Stimulated activated CD4-positive, alpha-beta T cell treated with anti-CD3 and anti-CD28 coated beads, Interleukin-15, amount 100 ng/mL, for 1 hour (primary cell): ENCODE measurements around the gene SMIM38.
A peak's percentile ranks its signal among the peaks of the same experiment; 100 is the strongest.
"Not testable (repeated sequence)": the region's sequence is repeated elsewhere in the genome, so short reads cannot be mapped to it uniquely, and the experiment has no call there.

Experiments
- DNase-seq, 2 donors: peaks; one replicate each; pipeline ENCODE4 v3.0.0-alpha.2; 2020; ENCODE audit warnings: low read depth in 1 of 2, low spot score in 1 of 2

SMIM38 gene

DNA sequence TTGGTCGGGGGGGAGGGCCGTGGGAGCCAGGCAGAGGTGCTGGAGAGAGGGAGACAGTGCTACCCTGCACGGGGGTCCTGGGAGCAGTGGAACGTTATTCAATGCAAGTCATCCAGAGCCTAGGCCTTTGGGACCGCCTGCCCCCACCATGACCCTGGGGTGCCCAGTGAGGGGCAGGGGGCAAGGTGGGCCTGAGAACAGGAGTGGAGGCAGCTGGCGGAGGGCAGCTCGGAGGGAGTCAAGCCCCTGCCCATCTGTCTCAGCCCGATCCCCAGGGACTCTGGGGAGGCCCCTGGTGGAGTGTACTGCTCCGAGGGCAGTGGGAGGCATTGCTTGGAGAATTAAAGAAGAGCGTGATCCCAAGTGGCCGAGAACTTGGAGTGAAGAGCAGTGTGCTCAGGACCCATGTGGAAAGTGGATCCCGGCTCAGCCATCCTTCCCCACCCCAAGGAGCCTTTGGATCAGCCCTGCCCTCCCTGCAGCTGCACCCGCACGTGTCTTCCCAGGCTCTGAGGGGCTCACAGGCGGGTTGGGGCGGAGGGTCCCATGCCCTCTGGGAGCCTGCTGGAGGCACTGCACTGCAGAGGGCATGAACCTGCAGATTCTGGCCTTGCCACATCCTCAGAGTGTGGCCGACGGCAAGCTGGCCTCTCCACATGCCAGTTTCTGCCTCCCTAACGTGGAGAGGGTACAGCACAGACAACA lies 34.0 kb upstream of the SMIM38 start:
- no peak for DNase-seq

DNA sequence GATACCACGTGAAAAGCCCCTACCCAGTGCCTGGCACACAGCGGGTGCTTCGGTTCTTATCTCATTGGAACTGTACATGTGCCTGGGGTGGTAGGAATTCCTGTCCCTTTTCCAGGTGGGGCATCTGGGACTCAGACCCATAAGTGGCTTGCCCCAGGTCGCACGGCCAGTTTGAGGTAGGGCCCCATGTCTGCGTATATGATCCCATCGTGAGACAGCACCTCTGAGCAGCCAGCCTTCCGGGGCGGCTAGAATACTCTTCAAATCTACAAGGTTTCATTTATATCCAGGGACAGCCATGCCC lies 33.5 kb upstream of the SMIM38 start:
- no peak for DNase-seq

DNA sequence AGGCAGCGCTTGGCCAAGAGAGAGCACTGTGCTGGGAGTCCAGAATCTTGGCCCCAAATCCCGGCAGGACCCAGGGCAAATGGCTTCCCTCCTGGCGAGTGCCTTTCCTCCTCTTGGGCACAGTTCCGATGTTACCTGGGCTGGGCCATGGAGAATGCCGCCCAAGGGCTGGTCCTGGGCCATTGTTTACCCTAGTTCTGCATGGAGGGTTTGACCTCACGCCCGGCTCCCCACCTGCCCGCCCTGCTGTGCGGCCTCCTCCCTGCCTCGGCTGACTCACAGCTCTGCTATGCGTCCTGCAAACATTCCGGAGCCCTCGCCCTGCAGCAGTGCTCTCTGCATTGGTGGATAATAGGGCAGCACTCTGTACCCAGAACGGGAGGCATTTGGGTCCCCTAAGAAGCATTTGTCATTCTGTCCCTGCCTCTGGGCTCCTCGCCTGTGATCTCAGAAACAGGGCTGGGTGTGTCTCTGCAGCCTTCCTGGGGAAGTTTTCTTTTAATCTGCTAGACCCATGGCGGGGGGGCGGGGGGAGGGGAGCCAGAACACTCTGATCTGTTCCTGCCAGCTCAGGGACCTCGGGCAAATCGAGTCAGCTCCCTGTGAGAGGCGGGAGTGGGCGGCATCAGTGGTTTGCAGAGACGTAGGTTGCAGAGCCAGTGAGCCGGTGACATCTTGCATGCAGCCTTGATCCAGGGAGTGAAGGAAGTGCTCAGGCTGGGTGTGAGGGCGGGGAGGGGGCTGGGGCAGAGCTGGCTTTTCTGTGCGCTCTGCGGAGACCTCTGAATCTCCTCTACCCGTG lies 32.9 kb upstream of the SMIM38 start:
- peak in 1 of 2 donors; percentile 67 for DNase-seq

DNA sequence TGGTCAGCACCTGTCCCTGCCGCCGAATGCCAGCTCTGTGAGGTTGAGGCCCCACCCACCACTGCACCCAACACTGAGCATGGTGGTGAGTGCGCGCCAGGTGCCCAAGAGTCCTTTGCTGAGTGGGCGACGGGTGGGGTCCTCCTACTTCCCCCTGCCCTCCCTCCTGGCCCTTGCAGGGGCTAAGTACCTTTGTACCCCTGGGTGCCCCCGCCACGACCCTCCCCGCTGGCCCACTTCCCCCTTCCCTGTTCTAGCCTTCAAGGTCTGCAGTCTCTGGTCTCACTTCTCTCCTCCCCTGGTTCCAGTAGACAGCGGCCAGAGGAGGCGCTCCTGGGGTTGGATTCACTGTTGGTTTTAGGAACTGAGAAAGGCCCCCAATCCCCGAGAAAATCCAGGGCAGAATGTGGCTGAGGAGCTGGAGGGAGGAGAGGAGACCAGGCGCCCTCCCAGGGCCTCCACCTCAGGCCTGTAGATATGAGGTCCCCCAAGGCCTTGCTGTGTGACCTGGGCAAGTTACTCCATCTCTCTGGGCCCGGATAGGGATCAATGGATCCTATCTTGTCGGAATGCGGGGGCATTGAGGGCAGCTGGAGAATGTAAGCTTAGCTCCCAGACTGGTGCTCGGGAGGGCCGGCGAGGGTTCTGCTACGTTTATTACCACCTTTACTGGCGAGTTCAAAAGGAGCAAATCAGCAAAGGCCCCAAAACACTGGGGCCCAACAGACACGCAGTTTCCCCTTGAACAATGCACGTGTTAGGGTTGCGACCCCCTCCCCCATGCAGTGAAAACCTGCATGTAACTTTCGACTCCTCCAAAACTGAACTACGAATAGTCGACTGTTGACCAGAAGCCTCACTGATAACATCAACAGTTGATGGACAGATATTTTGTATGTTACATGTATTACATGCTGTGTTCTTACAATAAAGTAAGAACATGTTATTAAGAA lies 31.9 kb upstream of the SMIM38 start:
- DNase-seq = peak in 1 of 2 donors; percentile 12

DNA sequence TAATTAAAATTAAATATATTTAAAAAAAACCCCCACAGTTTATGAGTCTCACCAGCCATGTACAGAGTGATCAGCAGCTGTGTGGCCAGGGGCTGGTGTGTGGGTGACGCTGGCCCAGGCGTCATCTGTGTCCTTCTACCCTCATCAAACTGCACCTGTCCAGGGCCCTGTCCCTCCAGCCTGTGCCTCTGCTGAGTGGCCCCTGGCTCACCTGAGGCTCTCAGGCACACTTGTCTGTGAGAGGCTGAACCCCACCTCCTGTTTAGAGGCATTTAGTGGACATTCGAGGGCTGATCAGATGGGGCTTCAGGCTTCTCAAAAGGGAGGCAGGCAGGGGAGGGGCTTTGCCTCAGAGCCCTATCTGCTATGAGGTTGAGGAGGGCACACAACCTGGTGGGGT lies 29.9 kb upstream of the SMIM38 start:
- no peak for DNase-seq

DNA sequence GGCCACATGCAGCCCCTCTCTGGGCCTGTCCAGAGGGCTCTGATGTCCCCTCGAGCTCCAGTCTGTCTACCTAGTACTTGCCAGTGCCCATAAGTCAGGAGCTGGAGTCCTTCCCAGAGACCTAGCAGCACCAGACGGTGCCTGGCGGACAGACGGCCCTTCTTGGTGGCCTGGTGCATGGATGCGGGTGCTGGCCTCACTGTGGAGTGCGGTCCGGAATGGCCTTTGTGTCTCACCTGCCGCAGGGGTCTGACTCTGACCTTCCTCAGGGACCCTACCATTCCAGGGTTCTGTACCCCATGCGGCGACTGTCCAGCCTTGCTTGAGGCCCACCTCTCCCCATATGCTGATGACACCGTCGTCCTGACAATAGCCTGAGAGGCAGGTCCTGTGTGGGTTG lies 29.4 kb upstream of the SMIM38 start:
- no peak for DNase-seq

DNA sequence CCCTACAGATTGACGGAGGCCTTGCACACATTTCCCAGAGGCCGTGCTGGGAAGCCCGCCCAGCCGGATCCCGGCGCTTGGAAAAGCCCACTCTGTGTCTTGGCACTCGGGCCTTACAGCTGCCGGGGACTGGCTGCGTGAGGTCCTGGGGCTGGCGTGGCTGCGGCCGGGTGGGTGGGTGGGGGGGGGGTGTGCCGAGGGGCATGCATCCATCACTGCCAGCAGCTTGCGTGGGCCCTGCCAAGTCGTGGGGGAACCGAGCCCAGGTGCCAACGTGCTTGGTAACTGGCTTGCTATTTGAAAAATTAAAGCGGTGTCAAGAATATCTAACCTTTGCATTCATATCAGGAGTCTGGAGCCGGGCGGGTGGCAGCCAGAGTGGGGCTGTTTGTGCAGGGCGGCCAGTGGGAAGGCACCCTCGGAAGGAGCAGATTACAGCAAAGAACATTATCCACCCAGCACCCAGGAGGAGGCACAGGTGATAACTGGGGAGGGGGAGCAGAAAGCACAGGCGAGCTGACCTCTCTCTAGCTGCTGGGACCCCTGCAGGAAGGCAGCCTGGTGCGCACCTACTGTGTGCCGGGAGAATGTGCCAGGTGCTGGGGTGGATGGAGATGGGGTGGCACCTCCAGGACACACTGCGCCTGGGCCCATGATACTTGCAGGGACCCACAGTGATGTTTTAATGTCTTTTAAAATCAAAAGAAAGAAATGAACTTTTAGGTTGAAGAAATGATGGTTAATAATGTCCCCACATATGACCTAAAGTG lies 28.5 kb upstream of the SMIM38 start:
- DNase-seq = no peak

DNA sequence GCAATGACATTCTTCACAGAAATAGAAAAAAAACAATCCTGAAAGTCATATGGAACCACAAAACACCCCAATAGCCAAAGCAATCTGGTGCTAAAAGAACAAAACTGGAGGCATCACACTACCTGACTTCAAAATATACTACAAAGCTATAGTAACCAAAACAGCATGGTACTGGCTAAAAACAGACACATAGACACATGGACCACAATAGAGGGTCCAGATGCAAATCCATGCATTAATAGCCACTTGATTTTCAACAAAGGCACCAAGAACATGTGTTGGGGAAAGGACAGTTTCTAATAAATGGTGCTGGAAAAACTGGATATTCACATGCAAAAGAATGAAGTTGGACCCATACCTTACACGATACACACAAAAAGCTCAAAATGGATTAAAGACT lies 27.9 kb upstream of the SMIM38 start:
- DNase-seq = no peak

DNA sequence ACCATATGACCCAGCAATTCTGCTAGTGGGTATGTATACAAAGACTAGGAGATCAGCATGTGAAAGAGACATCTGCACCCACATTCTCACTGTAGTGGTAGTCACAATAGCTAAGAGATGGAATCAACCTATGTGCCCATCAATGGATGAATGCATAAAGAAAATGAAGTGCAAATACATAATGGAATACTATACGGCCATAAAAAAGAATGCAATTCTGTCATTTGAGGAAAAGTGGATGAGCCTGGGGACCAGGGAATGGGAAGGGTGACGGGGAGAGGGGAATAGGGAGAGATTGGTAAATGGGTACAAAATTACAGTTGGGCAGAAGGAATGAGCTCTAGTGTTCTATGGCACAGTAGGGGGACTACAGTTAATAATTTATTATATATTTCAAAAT lies 26.7 kb upstream of the SMIM38 start:
- no peak for DNase-seq

DNA sequence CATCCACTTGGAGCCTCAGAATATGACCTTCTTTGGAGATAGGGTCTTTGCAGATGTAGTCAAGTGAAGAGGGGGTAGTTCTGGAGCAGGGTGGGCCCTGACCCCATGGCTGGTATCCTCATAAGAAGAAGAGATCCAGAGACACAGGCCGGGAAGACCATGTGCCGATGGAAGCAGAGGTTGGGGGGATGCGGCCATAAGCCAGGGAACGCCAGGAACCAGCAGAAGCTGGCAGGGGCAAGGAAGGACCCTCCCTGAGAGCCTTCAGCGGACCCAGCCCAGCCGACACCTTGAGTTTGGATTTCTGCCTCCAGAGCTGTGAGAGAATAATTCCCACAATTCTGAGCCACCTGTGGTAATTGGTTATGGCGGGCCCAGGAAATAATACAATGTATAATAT lies 26.1 kb upstream of the SMIM38 start:
- DNase-seq = no peak

DNA sequence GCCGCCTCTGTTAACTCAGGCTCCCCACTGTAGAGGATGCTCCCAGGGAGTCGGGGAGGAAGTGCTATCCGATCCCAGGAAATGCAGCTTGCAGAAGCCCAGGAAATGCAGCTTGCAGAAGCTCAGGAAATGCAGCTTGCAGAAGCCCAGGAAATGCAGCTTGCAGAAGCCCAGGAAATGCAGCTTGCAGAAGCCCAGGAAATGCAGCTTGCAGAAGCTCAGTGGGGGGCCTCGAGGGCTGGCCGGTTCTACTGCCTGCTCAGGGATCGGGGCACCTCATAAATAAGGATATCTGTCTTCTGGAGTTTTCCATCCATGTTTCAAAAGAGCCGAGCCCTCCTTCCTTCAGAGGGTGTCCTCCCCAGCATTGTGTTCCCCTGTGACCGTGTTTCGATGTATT lies 25.1 kb upstream of the SMIM38 start:
- no peak for DNase-seq

DNA sequence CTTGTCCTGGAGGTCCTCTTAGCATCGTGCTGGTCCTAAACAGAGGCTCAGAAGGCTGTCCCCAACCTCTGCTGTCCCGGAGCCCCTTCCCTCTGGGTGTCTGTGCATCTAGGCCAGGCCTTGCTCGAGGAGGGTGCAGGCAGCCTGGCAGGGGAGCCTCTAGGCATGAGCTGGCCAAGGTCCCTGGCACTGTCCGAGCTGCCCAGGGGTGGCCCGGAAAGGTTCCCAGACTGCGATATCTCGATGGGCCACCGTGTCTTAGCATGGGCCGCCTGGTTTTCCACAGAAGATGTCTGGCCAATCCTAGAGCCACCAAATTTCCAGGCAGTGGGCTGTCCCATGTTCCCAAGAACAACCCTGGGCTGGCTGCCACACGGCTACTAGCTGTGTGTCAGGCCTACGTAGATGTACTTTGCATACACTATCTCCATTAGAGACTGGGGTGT lies 24.6 kb upstream of the SMIM38 start:
- DNase-seq = no peak

DNA sequence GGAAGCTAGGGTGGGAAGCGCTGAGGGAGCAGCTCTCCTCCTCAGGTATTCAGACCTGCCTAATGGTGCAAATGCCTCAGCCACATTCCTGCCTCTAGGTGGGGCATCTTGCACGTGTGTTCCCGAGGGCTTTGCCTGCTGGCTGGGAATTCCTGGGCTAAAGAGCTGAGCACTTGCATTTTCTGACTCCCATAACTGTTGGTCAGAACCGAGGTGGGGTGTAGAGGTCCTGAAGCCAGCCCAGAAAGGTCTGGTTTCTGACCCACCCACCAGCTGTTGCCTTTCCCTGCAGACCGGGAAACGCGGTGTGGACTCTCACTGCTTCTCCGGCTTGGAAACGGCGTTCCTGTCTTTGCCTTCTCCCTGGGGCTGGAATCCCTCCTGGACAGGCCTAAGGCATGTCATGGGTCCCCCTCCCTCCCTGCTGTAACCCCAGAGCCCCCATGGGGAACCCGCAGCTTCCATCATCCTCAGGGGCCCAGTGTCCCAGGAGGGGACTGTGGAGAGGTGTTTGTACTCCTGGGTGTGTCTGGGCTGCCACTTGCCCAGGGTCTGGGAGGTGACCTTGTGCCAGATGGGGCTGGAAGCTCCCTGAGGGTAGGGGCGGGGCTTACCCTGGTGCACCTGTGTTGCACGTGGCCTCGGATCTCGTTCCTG lies 24.0 kb upstream of the SMIM38 start:
- DNase-seq = no peak

DNA sequence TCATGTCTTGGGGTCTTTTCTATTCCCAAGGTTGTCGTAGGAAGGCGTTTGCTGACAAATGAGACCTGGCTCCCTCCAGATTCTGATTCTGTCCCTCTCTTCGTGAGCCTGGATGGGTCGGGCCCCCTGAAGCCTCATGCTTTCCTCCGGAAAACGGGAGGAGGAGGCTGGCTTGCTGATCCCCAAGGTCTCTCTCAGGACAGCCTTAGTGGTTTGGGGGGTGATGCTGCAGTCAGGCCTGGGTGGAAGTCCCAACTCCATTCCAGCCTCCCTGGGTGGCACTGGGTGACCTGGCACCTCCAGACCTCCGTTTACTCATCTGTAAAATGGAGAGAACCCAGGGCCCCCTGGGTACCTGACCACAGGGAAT lies 23.4 kb upstream of the SMIM38 start:
- no peak for DNase-seq

DNA sequence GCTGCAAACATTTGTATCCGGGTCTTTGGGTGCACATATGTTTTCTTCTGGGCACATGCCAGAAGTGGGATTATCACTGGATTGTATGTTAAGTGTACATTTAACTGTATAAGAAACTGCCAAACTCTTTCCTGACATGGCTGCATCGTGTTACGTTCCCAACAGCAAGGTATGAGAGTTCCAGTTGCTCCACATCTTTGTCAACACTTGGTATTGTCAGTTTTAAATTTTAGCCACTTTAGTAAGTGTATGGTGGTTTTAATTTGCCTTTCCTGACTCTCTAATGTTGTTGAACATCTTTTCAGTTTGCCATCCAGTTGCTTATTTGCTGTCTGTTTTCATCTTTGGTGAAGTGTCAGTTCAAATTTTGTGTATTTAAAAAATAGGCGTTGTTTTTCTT lies 22.5 kb upstream of the SMIM38 start:
- DNase-seq = no peak

DNA sequence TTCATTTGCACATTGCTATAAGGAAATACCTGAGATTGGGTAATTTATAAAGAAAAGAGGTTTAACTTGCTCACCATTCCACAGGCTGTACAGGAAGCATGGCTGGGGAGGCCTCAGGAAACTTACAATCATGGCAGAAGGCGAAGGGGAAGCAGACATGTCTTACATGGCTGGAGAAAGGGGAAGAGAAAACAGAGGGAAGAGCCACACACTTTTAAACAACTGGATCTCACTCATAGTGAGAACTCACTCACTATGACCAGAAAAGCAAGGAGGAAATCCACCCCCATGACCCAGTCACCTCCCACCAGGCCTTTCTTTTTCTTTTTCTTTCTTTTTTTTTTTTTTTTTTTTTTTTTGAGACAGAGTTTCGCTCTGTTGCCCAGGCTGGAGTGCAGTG lies 21.6 kb upstream of the SMIM38 start:
- DNase-seq = not testable (repeated sequence)

DNA sequence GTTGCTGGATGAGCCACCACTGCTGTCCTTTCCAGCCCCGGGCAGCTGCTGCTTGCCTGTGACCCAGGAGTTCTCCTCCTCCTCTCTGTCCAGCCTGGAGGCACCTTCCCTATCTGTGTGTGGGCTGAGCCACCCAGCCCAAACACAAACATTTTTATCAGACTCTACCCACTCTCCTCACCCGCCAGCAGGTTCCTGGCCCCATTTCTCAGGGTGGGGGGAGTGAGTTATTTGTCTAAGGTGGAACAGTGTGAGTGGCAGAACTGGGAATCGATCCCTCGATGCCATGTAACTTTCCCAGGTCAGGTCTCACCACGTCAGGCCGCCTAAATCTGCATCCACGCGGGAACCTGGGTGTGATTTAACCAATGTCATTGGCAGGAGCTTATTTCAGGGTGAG lies 20.8 kb upstream of the SMIM38 start:
- no peak for DNase-seq

DNA sequence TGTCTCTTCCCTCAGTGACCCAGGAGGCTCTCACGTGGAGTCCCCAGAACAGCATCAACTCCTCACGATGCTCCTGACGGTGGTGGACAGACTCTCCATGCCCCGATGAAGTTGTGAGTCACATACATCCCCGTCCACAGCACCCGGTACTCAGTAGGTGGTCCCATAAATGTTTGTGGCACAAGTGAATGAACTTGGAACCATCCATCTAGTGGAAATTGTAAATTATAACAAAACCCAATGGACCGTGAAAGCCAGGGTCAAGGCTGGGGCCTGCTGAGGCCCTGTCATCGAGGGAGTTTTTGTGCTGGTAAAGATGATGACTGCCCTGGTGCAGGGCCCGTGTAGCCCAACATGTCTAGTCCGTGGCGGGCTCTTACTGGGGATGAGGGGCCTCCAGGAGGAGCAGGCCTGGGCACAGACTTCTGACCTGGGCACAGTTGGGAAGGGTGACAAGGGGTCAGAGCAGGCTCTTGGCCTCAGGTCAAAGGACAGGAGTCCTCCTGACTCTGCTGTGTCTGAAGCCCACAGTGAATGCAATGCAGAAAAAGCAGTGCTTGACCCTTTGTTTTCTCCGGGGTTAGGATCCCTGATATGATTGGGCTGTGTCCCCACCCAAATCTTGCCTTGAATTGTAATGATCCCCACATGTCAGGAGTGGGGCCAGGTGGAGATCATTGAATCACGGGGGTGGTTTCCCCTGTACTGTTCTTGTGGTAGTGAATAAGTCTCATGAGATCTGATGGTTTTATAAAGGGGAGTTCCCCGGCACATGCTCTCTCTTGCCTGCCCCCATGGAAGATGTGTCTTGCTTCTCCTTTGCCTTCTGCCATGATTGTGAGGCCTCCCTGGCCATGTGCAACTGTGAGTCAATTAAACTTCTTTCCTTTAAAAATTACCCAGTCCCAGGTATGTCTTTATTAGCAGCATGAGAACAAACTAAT lies 20.0 kb upstream of the SMIM38 start:
- DNase-seq = no peak

DNA sequence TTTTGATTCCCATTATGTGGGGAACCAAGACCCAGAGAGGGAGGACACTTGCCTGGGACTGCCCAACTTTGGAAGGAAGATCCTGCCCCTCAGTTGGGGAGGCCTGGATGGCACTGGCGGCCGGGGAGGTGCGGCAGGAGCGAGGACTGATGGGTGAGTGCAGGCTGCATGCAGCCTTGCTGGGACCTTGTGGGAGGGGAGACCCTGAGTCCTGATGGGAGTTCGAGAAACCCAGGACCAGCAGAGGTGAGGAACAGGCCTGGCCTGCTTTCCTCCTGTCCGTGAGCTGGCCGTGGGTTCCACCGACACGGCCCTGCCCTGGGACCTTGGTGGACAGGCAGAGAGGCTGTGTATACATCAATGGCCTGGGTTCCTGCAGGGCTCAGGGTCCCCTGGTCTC lies 19.3 kb upstream of the SMIM38 start:
- DNase-seq = no peak
